HCEC 1CT (cell line): ENCODE measurements around the gene TCEA2.

Experiments used
- DNase-seq: peaks from one replicate; pipeline ENCODE4 v3.0.0-alpha.2; 2017

The TCEA2 gene

GRCh38 chr20:64050261-64051032 lies 12.6 kb upstream of the TCEA2 start:
- no peak for DNase-seq

- no peak for DNase-seq
Measured at GRCh38 chr20:64051033-64051452, 12.0 kb upstream of the TCEA2 start.

DNA sequence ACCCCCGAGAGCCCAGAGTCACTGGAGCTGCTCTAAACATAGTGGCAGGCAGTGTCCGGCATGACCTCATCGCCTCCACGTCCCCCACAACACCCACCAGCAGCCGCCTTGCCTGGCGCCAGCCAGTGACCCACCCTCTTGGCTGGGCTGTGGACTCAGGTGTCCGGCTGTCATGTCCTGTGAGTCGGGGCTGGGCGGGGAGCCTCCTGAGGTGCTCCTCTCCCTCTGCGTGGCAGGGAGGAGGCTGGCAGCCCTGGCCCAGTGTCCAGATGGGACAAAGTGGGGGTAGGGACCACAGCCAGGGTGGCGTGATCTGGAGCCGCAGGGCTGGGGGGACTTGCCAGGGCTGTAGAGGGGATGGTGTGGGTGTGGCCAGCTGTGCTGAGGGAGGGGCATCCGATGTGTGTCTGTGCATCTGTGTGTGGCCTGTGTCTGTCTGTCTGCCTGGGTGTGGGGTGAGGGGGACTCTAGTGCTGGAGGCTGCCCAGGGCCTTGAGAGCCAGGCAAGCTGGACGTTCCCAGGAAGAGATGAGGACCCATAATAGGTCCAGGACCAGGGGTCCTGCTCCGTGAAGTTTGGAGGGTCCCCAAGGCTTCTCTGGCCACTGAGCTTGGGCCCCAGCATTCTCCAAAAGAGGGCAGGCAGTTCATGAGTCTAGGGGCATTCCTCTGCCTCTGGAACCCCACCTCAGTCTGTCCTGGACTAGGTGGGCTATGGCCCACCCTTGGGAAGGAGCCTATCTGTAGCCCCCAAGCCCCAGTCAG lies 11.3 kb upstream of the TCEA2 start:
- DNase-seq, result no peak

DNA sequence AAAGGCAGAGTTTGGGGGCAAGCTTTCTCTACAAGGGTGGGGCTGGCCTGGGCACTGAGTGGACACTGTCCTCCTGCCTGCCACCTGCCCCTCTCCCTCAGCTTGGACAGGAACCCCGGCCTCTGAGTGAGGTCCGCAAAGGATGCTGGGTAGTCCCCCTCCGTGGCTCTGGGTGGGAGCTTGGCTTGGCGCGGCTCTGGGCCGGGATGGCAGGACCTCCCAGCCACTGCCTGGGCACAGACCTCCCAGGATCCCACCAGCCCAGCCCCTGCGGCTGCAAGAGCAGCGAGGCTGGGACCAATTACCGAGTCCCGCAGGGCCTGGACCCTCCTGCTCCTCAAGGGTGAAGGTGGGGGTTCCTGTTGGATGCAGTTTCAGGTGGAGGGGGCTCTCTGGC lies 10.7 kb upstream of the TCEA2 start:
- no peak for DNase-seq

GRCh38 chr20:64052987-64053840 lies 9.8 kb upstream of the TCEA2 start:
- no peak for DNase-seq

GRCh38 chr20:64053841-64054661 lies 8.9 kb upstream of the TCEA2 start:
- DNase-seq, result no peak

DNA sequence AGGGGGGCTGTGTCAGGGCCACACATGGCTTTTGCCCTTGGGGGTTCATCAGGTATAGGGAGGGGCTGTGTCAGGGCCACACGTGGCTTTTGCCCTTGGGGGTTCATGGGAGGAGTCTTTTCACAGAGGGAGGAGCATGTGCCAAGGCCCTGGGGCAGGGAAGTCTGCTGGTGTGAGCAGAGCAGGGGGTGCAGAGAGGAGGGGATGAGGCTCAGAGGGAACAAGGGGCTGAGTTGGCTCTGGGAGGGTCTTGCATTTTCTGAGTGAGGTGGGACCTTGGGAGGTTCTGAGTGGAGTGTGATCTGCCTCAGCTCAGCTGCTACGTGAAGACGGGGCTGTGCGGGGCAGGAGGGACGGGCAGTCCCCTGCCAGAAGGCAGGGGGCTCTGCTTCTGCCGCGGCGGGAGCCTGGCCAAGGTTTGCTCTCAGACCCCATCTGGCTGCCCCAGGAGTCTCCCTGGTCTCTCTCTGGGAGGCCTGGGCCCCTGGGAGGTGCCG lies 7.6 kb upstream of the TCEA2 start:
- DNase-seq, result no peak

GRCh38 chr20:64055893-64056638 lies 6.9 kb upstream of the TCEA2 start:
- no peak for DNase-seq

DNA sequence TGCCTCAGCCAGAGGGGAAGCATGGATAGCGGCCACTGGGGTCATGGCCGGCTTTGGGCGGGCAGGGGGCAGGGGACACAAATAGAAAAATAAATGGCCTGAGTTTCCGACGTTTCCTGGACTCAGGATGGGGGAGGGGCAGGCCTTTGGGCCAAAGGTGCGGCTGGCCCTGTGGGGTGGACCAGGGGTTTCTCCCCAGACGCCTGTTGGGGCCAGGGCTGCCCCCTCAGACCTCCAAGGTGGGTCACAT lies 6.4 kb upstream of the TCEA2 start:
- no peak for DNase-seq

DNA sequence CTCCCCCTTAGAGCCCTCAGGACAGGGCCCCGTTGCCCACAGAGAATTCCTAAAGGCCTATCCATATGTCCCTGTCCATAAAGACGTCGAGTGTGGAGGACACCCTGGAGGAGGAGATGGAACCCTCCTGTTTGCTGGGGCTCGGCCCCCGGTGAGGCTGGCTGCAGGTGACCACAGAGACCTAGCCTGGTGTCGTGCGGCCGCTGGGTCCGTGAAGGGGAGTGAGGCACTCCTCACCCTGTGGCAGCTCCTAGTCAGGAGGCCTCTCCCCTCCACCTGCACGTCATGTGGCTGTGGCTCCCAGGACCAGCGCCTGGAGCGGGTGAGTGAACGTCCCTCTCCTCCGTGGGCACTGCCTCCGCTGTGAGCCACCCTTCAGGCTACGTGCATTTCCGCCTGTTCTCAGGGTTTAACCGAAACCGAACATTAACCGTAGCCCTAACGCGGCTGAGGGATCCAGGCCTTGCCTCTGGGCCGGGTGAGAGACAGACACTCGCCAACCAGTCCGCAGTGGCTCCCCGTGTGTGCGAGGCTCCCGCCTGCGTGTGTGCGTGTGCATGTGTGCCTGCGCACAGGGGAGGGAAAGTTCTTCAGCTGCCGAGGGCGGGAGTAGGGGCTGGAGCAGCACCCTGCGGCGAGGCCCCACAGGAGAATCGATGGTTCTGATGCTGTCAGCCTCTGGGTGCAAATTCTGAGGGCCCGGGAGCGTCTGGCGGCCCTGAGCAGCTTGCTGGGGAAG lies 5.9 kb upstream of the TCEA2 start:
- DNase-seq, result no peak

GRCh38 chr20:64057628-64058498 lies 5.1 kb upstream of the TCEA2 start:
- DNase-seq, result no peak

GRCh38 chr20:64058536-64058935 lies 4.5 kb upstream of the TCEA2 start:
- peak; percentile 58 for DNase-seq

- DNase-seq, result no peak
Measured at GRCh38 chr20:64062276-64062595, 762 bp upstream of the TCEA2 start.

DNA sequence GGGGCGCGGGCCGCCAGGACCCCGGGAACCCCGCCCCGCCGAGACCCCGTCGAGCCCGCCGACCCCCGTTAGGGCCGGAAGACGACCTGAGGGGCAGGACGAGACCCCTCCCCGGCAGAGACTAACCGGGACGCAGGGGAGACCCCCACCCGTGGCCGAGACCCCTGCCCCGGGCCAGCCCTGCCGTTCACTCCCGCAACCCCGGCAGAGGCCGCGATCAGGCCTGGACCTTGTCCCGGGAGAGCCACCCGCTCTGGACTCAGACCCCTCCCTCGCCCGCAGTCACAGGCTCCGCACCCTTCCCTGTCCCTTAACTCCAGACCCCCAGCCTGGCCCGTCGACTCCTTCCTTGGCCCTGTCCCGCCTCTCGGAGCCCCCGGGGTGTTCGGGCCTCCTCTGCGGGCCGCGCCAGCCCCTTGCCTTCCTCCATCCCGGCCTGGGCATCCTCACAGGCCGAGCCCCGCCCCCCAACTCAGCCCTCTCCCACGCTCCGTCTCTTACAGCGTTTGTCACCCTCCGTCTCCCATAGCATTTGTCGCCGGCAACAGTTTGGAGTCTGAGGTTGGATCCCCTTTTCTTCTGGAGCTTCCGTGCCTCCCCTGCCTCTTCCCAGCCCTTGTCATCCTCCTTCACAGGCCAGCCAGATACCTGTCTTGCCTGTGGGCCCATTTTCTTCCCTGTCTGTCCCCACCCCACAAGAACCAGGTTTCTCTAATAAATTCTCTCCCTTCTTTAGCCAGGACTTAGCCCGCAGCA lies 569 bp downstream of the TCEA2 start:
- DNase-seq, result no peak

DNA sequence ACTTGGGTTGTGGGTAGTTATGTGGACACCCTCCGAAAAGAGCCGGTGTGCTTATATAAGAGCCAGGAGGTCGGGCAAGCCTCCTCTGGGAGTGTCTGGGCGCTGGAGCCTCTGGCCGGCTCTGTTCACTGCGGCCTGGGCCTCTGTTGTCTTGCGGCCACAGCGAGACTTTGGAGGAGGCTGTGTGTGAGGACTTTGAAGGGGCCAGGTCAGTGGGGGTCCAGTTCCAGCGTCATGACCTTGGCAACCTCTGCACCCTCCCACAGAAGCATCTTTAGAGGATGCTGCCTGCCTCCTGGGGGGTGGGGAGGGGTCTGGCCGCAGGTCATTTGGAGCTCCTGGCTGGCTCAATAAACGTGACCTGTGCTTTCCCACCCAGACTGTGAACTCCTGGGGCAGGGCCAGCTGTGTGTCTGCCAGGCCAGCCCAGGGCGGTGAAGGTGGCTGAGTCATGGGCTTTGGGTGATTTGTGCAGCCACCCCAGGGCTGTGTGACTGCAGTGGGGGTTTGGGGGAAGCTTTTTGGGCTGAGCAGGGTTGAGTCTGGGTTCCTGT lies 1.2 kb downstream of the TCEA2 start:
- peak; percentile 68 for DNase-seq

GRCh38 chr20:64065062-64065973 lies 2.3 kb downstream of the TCEA2 start:
- no peak for DNase-seq

GRCh38 chr20:64065974-64066343 lies 3.0 kb downstream of the TCEA2 start:
- peak; percentile 77 for DNase-seq

- no peak for DNase-seq
Measured at GRCh38 chr20:64067005-64067632, 4.1 kb downstream of the TCEA2 start.
